ENCODE measurements around the gene USP19.

The USP19 gene

GRCh38 chr3:49157289-49157688 is 36.7 kb upstream of the USP19 start:
- no peak overlapping the region for H3K4me3 ChIP-seq (ENCODE audit: low read depth, low read length)
- in situ Hi-C loops (cut with HindIII; ENCODE audit: low sequenced_read_pairs): no loop called here
- no peak for TF ChIP-seq CTCF (IDR thresholded peaks at IDR 0.05; ENCODE audit: low read depth, low read length, missing control alignments)
- no peak for DNase-seq (ENCODE audit: low read depth)

- TF ChIP-seq CTCF (IDR thresholded peaks at IDR 0.05; ENCODE audit: low read depth, low read length, missing control alignments): no peak
- no peak for DNase-seq (ENCODE audit: low read depth)
- in situ Hi-C loops (cut with HindIII; ENCODE audit: low sequenced_read_pairs): no loop called here
- no peak overlapping the region for H3K4me3 ChIP-seq (ENCODE audit: low read depth, low read length)
These were observed 32.8 kb upstream of the USP19 start for GRCh38 chr3:49153349-49153912.

- in situ Hi-C loops (cut with HindIII; ENCODE audit: low sequenced_read_pairs): no loop called here
- TF ChIP-seq CTCF (IDR thresholded peaks at IDR 0.05; ENCODE audit: low read depth, low read length, missing control alignments): no peak
- no peak for DNase-seq (ENCODE audit: low read depth)
- no peak overlapping the region for H3K4me3 ChIP-seq (ENCODE audit: low read depth, low read length)
These were observed 31.0 kb upstream of the USP19 start for GRCh38 chr3:49151610-49152009.

- TF ChIP-seq CTCF (IDR thresholded peaks at IDR 0.05; ENCODE audit: low read depth, low read length, missing control alignments): no peak
- no peak overlapping the region for H3K4me3 ChIP-seq (ENCODE audit: low read depth, low read length)
- DNase-seq (ENCODE audit: low read depth): no peak
- in situ Hi-C loops (cut with HindIII; ENCODE audit: low sequenced_read_pairs): loop anchor here (5.0 kb wide), 1 partner anchor 36 kb away; no protein-coding TSS in a partner anchor
These were observed 27.5 kb upstream of the USP19 start for GRCh38 chr3:49148159-49148558.

- in situ Hi-C loops (cut with HindIII; ENCODE audit: low sequenced_read_pairs): no loop called here
- TF ChIP-seq CTCF (IDR thresholded peaks at IDR 0.05; ENCODE audit: low read depth, low read length, missing control alignments): no peak
- no peak for DNase-seq (ENCODE audit: low read depth)
- H3K4me3 ChIP-seq (ENCODE audit: low read depth, low read length): no peak overlapping the region
These were observed 19.5 kb upstream of the USP19 start for GRCh38 chr3:49140080-49140479.

- no peak for DNase-seq (ENCODE audit: low read depth)
- no peak overlapping the region for H3K4me3 ChIP-seq (ENCODE audit: low read depth, low read length)
- no peak for TF ChIP-seq CTCF (IDR thresholded peaks at IDR 0.05; ENCODE audit: low read depth, low read length, missing control alignments)
- in situ Hi-C loops (cut with HindIII; ENCODE audit: low sequenced_read_pairs): no loop called here
These were observed 14.9 kb upstream of the USP19 start for GRCh38 chr3:49135499-49135898.
